ENCODE data around the gene HOGA1.

GRCh38 chr10:97566336-97566996 lies 17.7 kb upstream of the HOGA1 start:
- TF ChIP-seq CTCF (IDR thresholded peaks at IDR 0.05) (no peak), EP300 (IDR thresholded peaks at IDR 0.05) (no peak), POLR2AphosphoS5 (IDR thresholded peaks at IDR 0.05) (no peak)
